HG03469 (cell line): ENCODE measurements around the gene KLK12.

ENCODE experiments used
- ATAC-seq: cut with Tn5 transposase; IDR thresholded peaks from one replicate; pipeline ENCODE4 v1.9.1; 2021; ENCODE audit warnings: mild to moderate bottlenecking, moderate library complexity, moderate number of reproducible peaks; ENCODE audit not compliant: unreplicated experiment

Gene KLK12

DNA sequence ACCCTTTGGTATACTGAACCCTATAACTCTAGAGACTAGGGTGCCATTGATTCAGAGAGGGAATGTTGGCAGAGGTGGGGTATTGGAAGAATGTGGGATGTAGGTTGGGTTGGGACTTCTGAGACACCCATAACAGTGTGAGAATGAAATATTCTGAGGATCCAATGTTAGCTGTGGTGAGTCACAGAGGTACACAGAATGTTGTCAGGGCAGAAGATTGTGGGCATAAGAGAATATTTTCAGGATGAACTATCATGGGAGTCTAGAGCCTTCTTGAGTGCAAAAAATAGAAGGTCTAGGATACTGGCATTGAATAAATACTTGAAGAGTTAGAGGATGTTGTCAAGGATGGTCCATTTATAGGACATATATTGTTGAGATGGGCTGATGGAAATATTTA, 21.1 kb upstream of the KLK12 start:
- ATAC-seq: no peak

DNA sequence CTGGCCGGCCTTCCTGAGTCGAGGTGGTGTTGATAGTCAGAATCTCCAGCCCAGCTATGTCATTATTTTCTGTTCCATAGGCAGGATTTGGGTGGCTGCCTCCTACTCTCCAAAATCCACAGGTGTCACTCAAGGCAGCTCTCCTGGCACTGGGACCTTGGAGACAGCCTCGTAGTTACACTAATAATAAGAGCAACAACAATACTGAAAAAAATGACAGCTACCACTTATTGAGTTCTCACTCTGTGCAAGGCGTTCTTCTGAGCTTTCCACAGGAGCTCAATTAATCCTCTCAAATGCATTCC, 12.2 kb upstream of the KLK12 start:
- ATAC-seq: no peak

DNA sequence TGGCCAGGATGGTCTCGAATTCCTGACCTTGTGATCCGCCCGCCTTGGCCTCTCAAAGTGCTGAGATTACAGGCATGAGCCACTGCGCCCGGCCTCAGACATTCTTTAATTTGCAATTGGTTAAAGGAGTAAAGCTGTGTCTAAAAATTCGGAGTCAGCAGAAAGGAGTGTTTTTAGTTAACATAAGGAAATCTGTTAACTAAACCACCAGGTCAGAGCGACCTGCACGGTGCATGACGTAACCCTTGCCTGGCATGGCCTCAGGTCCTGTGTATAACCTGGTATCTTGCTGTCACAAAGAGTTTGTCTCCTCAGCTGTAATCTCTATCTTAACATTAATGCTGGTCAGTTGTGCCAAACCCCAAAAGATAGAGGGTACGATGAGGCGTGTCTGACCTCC, 9.5 kb upstream of the KLK12 start:
- ATAC-seq: no peak

DNA sequence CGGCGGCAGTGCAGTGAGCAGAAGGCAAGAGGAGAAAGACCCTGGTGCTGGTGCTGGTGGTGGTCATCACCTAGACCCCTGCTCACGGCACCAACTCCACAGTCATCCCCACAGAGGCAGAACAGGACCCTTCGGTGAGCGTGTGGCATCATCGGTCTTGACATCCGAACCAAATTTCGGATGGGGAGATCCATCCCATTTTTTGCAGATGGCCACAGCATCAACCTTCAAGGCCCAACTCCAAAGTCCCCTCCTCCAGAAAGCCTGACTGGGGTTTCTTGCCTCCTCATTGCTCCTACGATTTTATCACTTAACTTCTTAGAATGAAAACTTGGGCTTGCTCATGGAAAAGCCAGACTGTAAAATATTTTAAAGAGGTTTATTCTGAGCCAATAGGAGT, 8.7 kb upstream of the KLK12 start:
- ATAC-seq: no peak

DNA sequence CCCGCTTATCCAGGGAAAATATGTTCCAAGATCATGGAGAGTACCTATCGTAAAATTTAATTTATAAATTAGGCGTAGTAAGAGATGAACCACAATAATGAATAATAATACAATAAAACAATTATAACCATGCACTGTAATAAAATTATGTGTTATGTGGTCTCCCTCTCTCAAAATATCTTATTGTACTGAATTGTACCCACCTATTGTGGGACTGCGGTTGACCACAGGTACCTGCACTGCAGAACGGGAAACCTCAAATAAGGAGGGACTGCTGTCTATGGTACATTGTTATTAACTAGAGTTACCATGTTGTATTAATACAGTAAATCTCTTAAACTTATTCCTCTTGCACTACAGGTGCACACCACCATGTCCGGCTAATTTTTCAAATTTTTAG, 5.3 kb upstream of the KLK12 start:
- no peak for ATAC-seq

DNA sequence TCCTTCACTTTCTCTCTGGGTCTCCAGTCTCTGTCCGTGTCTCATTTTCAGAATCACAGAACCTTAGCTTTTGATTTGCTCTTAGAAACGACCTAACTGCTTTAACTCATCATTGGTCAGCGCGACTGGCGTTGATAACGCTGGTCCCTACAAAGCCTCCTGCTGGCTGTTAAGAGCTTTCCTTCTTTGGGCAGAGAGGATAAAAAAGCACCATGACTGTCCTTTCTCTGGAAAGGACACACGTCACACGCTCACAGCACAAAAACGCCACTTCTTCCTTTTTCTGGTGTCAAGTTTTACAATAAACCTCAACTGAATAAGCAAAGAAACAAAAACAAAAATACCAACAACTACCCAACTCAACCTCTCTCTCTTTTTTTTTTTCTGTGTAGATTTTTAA, 1.7 kb upstream of the KLK12 start:
- ATAC-seq: no peak

DNA sequence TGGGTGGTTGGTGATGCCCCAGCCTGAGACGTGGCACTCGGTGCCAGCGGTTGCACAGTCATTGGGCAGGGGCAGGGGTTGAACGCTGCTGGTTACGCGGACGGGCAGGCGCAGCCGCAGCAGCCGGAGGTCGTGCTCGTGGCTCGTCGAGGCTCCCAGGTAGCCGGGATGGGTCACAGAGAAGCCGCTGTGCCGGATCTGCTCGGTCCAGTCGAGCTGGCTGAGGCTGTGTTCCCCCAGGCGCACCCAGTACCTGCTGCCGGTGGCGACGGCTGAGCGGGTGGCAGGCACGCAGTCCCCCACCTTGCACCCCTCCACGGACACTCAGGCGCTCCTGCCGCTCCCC, 2.9 kb downstream of the KLK12 start:
- ATAC-seq: no peak

DNA sequence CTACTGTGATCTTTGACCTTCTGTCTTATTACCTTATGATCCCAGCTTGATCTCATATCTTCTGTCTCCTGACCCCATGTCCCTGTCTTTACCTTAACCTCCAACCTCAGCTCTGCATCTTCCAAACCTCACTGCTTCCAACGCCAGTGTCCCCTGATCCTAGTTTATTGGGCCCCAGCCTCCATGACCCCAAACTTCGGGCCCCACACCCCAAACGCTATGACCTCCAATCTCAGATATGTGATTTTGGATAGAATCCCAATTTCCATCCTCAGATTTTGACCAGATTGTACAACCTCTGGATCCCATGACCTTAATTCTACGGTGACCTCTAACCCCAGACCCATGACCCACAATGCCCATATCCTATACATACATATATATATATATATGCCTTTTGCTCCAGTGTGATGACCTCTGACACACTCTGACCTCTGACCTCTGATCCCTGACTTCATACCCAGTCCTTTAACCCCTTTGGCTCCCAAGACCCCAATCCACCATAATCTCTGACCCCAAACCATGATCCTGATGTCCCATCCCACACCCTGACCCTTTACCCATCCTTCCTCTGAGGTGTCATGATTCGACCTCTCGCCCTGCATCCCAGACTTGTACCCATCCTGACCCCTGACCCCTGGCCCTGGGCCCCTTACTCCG, 3.5 kb downstream of the KLK12 start:
- no peak for ATAC-seq

DNA sequence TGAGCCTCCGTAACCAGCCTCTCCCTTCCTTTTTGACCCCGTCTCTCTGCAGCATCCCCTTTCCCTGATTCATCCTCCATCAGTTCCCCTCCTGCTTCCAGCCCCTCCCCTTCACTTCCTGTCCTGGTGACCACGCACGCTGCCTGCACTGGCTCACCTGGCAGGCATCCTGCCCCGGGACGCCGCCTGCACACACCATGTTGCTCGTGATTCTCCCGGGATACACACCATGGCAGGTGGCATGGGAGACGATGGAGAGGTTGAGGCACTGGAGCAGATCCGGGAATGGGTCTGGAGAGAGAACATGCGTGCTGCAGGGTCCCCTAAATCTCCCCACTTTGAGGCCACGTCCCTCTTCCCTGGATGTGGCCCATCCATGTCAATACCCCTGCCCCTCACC, 4.2 kb downstream of the KLK12 start:
- no peak for ATAC-seq

DNA sequence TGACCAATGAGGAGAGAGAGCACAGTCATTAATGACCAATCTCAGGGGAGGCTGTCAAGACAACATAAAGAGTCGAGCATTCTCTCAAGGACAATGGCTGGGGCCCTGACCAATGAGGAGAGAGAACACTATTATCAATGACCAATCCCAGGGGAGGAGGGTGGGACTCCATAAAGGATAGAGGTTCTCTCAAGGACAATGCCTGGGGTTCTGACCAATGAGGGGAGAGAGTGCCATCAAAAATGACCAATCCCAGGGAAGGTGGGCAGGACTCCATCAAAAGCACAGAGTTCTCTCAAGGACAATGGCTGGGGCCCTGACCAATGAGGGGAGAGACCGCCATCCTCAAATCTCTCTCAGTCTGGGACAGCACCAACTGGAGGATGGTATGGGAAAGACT, 5.1 kb downstream of the KLK12 start:
- no peak for ATAC-seq

DNA sequence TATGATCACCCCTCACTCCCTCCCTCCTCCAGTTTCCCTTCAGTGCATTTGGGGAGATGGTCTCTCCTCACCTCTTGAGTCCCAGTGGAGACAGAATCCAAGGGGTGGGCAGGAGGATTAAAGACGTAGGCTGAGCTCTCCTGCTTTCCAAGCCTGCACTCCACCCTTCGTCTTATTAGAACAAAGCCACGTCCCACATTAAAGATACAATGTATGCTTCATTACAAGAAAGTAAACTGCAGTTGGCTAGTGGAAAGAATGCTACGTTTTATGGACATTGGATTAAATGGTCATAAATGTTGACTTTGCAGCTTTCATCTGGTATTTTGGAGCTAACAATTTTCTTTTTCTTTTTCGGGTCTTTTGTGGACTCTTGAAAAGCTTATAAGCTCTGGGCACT, 6.9 kb downstream of the KLK12 start:
- no peak for ATAC-seq

DNA sequence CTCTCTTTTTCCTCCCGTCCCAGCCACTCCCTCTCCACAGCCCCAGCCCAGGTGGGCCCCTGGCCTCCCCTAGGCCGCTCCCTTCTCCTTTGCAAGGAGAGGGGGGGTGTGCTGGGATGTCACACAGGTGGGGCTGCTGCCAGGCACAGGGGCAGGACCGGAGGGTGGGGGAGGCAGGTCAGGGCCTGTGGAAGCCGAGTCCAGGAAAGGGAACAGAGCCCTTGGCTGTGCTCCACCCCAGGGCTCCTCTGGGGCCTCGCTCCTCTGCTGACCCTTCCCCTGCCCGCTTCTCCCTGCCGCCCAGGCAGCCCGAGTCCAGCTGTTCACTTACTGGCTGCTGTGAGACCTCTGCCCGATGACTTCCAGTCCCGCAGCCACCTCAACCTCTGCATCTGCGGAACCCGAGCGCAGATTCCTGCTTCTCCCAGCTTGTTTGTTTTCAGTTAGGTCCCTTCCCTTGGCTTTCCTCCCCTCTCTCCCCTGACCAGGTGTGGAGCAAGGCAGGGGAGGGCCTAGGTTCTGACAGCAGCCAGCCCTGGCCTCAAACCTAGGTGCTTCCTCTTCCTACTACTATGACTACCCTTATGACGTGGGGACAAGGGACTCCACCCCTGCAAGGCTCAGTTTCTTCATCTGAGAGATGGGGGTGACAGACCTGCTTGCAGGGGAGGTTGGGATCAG, 7.5 kb downstream of the KLK12 start:
- no peak for ATAC-seq

DNA sequence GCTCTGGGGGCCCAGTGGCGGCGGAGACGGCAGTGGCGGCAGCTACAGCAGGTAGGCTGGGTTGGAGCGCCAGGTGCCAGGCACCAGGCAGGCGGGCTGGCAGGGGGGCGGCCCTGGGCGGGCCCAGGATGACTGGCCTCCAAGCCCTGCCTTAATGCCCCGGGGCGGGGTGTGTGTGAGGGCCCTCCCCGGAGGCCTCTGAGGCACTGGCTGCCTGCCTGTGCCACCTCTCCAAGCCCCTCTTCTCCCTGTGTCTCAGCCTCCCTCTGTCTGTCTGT, 8.3 kb downstream of the KLK12 start, which contains the start of gene KLK11:
Gene KLK11, minus strand, starts transcription at position 63 of the 278 bp plus-strand sequence. CDS start 985 bp downstream, outside the sequence.
- no peak for ATAC-seq

DNA sequence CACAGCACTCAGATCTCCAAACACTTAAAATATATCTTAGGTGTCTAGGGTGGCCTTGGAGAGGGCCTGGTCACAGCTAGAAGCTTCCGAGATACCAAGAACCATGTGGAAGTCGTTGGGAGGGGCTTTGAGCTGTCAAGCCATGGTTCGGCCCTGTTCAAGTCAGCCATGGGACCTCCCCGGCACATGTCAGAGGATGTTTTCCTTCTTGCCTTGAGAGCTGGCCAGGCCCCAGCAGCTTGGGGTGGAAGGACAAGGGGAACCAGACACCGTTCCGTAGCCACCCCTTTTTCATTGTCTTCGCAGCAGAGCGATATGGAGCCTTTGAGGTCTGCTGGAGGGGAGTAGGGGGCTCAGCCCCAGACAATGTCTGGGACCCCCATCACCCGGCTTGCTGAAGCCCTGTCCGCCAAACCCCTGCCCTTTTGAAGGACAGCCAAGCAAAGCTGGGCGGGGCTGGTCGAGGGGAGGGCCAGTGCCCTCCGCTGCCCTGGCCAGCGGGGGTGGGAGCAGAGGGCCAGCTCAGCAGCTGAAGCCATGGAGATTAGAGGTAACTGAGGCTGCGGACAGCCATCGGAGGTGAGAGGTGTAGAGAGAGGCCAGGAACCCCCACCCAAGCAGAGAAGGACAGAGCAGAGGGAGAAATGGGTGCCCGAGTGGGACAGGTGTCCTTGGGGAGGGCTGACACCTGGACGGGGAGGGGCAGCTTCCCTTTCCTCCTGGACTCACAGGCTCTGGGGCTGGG, 8.8 kb downstream of the KLK12 start:
- no peak for ATAC-seq

DNA sequence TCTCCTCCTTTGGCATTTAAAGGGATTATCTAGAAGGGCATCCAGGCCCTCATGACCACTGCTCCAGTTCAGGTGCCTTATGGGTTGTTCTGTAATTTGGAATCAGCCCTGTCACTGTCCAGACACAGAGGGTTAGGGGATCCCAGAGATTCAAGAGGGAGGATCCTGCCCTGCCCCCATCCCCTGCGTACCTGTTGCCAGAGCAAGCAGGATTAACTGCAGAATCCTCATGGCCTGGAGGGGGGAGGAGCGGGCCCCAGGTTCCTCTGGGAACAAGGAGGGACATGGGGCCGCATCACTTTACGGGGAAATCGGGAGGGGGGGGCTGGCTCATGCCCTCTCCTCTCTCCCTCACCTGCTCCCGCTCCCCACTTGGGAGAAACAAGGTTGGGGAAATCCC, 9.4 kb downstream of the KLK12 start:
- no peak for ATAC-seq

DNA sequence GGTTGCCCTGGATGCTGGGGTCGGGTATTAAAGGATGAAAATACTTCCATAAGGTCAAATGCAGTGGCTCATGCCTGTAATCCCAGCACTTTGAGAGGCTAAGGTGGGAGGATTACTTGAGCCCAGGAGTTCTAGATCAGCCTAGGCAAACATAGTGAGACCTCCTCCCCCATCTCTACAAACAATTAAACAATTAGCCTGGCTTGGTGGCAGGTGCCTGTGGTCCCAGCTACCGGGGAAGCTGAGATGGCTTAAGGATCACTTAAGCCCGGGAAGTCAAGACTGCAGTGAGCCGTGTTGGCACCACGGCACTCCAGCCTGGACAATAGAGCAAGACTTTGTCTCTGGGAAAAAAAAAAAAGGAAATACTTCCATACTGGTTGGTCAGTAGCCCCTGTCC, 9.9 kb downstream of the KLK12 start:
- ATAC-seq: no peak

DNA sequence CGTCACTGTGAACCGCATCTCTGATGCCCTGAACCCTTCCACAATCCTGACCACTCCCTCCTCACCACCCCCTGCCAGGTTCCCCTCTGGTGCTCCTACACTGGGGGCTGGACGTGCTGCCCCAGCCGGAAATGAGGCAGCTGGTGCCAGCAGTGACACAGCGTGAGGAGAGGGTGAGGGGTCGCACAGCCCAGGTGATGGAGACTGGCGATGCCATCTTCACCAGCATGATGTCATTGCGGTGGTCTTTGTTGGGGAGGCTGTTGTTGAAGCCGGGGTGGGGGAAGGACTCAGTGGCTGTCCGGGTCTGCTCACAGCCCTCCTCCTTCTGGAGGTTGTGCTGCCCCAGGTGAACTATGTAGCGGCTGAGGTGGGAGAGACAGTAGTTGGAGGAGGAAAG, 10.9 kb downstream of the KLK12 start:
- no peak for ATAC-seq

DNA sequence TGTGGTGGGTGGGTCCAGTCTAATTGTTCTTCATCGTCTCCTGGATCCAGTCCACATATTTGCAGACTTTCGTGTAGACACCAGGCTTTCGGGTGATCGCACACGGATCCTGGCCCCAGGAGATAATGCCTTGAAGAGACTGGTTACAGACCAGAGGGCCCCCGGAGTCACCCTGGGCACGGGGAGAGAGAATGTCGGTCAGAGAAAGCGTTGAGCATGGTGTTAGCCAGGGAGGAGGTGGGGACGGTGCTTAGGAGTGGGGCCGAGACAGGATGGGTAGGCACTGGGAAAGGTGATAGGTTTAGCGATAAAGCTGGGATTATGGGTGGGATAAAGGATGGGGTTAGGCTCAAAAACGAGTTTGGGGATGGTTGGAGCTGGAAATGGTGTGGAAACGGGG, 12.3 kb downstream of the KLK12 start:
- ATAC-seq: no peak

DNA sequence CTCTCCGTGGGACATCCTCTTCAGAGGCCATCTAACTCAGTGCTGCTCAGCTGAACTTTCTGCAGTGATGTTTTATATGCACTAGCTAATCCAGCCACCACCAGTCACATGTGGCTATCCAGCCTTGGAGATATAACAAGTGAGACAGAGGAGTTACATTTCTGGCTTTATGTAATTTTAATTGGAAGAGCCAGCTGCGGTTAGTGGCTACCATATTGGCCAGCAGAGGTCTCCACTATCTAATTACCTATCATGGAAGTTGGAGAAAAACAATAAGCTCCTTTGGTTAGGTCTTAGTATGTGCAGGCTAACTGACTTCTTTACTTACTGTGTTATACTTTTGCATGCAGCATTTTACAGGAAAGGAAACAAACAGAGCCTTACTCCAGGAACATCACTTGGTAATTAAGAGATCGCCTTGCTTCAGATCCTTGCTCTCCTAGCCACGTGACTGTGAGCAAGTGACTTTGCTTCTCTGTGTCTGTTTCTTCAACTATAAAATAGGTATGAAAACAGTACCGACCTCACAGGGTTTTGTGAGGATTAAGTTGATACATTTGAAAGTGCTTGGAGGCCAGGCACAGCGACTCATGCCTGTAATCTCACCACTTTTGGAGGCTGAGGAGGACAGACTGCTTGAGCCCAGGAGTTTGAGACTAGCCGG, 13.7 kb downstream of the KLK12 start:
- ATAC-seq: no peak

DNA sequence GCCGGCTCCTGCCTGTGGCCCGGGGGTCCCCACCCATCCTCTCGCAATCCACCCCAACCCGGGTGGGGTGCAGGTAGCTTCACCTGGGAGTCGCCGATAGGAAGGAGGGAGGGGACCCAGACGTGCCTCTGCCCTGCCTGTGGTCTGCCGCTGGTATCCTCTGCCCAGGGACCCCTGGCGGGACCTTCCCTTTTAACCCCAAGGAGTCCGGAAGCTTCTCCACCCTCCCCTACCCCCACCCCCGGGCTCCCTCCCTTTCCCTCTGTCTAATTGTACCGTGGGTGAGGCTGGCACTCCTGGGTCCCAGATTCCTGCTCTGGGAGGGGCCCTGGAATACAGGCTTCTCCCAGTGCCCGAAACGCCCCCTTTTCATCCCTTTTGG, 15.3 kb downstream of the KLK12 start, which contains the start of gene KLK10:
Gene KLK10, minus strand, starts transcription at position 166 of the 382 bp plus-strand sequence. CDS start 579 bp downstream, outside the sequence.
- no peak for ATAC-seq

DNA sequence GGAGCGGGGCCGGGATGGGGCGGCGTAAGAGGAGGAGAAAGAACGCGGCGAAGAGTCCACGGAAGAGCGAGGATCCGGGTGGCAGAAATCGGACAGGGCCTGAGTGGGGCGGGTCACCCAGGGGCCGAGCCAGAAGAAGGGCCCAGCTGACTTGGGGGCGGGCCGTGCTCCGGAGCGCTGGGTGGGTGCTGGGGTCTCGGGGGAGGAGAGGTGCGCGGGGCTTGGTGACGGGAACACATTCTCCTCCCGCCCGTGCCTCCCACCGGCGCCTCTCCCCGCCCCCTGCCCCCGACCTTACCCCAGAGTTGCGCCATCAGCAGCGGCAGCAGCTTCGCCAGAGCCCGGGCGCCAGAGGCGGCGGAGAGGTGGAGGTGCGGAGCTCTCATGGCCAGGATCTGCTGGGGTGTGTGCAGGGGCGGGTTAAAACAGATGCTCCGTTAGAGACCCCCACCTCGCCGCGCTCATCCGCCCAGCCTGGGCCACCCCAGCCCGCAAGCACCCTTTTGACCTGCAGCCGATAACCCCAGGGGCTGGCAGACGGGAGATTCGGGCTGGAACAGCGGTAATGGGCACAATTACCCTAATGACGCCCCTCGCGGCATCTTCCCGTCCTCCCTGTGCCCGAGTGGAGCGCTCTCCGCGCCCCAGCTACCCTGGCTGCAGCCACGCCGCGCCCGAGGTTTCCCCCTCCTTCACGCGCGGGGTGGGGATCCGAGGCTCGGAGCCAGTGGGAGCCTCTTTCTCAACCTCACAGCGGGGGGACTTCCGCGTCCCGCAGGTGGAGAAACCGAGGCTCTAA, 15.9 kb downstream of the KLK12 start:
- ATAC-seq: no peak
